K562 (cell line): ENCODE data around the gene SLC5A11. TPM values are rescaled to one million over a fixed set of nuclear protein-coding genes. Genes with fewer than 3 reads are reported as not detected.

ENCODE experiments used
- CC2D1A ChIP-seq: fragments of 450-650 bp; IDR thresholded peaks from 2 replicates; pipeline ENCODE4 v1.6.1; 2017; ENCODE audit warnings: mild to moderate bottlenecking
- CCNT2 ChIP-seq: IDR thresholded peaks from 2 replicates; pipeline ENCODE4 v1.6.1; 2011; ENCODE audit warnings: borderline replicate concordance, low read depth, mild to moderate bottlenecking, moderate library complexity, mixed read lengths, low read length; ENCODE audit not compliant: insufficient read length; ENCODE audit errors: extremely low read depth
- CEBPB ChIP-seq: fragments of 450-650 bp; IDR thresholded peaks from 2 replicates; pipeline ENCODE4 v1.6.1; 2016; ENCODE audit warnings: missing genetic modification characterization, missing compliant biosample characterization
- CEBPG ChIP-seq, 3 experiments: fragments of 200-800 bp in 1 of 3; sonication (Bioruptor generic) in 1 of 3; sonication (generic) in 1 of 3; formaldehyde crosslinking in 1 of 3; IDR thresholded peaks in 2 of 3; conservative IDR thresholded peaks in 1 of 3; 2 replicates each; pipeline versions ENCODE4 v1.6.1 to v1.8.0; 2016 to 2022; ENCODE audit warnings: missing compliant biosample characterization in 2 of 3, missing genetic modification characterization in 2 of 3, mild to moderate bottlenecking in 1 of 3, missing genetic modification reagents in 1 of 3
- CSDE1 ChIP-seq, 2 experiments: fragments of 450-650 bp; IDR thresholded peaks; 2 replicates each; pipeline ENCODE4 v1.6.1; 2016; ENCODE audit warnings: mild to moderate bottlenecking in 1 of 2
- HOXB6 ChIP-seq: fragments of 250-450 bp; sonication (Bioruptor Pico); IDR thresholded peaks from 2 replicates; pipeline ENCODE4 v1.5.1; 2022; ENCODE audit warnings: mild to moderate bottlenecking, borderline replicate concordance
- KAT8 ChIP-seq: fragments of 450-650 bp; IDR thresholded peaks from 2 replicates; pipeline ENCODE4 v1.6.1; 2016; ENCODE audit warnings: low read depth, mild to moderate bottlenecking
- POLR2A ChIP-seq: fragments of 450-650 bp; conservative IDR thresholded peaks from 2 replicates; pipeline ENCODE4 v1.6.1; 2016
- TFE3 ChIP-seq: fragments of 450-650 bp; formaldehyde crosslinking; IDR thresholded peaks from 2 replicates; pipeline ENCODE4 v1.4.0; 2020; ENCODE audit warnings: mild to moderate bottlenecking, mixed read lengths
- ZNF224 ChIP-seq: sonication (generic); formaldehyde crosslinking; IDR thresholded peaks from 2 replicates; pipeline ENCODE4 v1.8.0; 2022; ENCODE audit warnings: mild to moderate bottlenecking, missing genetic modification reagents
- ZNF280A ChIP-seq: fragments of 450-650 bp; IDR thresholded peaks from 2 replicates; pipeline ENCODE4 v1.6.1; 2018; ENCODE audit warnings: mild to moderate bottlenecking, low read depth; ENCODE audit not compliant: partially characterized antibody
- ZNF347 ChIP-seq: fragments of 450-650 bp; formaldehyde crosslinking; IDR thresholded peaks from 2 replicates; pipeline ENCODE4 v1.4.0; 2020; ENCODE audit warnings: low read depth, mild to moderate bottlenecking, moderate library complexity
- ZNF384 ChIP-seq: IDR thresholded peaks from 2 replicates; pipeline ENCODE4 v1.6.1; 2012; ENCODE audit warnings: low read depth, low read length, improper control_type of control experiment
- ZNF444 ChIP-seq: fragments of 250-450 bp; sonication (Bioruptor Pico); IDR thresholded peaks from 2 replicates; pipeline ENCODE4 v1.4.0; 2020; ENCODE audit warnings: mild to moderate bottlenecking, moderate library complexity
- polyA plus RNA-seq, 8 experiments: library from polyadenylated mRNA; depleted of rRNA in 4 of 8; stranded (reverse) in 5 of 8; unstranded in 3 of 8; fragments of >200 nt; fragmentation: Nextera tagmentation in 2 of 8; fragmentation: Illumina TruSeq in 1 of 8; extraction: Ambion mirVana in 2 of 8; extraction: Trizol in 1 of 8; gene quantifications; 2 replicates each; pipeline versions ENCODE4 v1.2.1 to v1.2.3, GENCODE V29; 2011 to 2014; ENCODE audit warnings: inconsistent platforms in 1 of 8, missing spikeins in 1 of 8
- total RNA-seq, 7 experiments: library from RNA; depleted of rRNA in 6 of 7; stranded (reverse); fragments of >200 nt in 6 of 7; fragmentation: Illumina TruSeq in 2 of 7; extraction: Trizol in 2 of 7; gene quantifications; 2 replicates each; pipeline versions ENCODE4 v1.2.1 to v1.2.3, GENCODE V29; 2011 to 2021; ENCODE audit warnings: low replicate concordance in 1 of 7
- TF ChIP-seq, protein P1 (sequence below): fragments of 250-450 bp; sonication (Bioruptor Pico); IDR thresholded peaks from 2 replicates; pipeline ENCODE4 v1.4.0; 2020; ENCODE audit warnings: mild to moderate bottlenecking, moderate library complexity, borderline replicate concordance
- TF ChIP-seq, protein P2 (sequence below): fragments of 450-650 bp; formaldehyde crosslinking; conservative IDR thresholded peaks from 2 replicates; pipeline ENCODE4 v1.4.0; 2022; ENCODE audit warnings: mild to moderate bottlenecking, missing genetic modification characterization

Gene SLC5A11
- total and polyA plus RNA-seq, 9 of the 15 experiments (the other 6 are each of a cell fraction or from before 2014, with no cell fraction given) = 0.04 to 0.25 (median 0.11) TPM; not detected in 3

DNA sequence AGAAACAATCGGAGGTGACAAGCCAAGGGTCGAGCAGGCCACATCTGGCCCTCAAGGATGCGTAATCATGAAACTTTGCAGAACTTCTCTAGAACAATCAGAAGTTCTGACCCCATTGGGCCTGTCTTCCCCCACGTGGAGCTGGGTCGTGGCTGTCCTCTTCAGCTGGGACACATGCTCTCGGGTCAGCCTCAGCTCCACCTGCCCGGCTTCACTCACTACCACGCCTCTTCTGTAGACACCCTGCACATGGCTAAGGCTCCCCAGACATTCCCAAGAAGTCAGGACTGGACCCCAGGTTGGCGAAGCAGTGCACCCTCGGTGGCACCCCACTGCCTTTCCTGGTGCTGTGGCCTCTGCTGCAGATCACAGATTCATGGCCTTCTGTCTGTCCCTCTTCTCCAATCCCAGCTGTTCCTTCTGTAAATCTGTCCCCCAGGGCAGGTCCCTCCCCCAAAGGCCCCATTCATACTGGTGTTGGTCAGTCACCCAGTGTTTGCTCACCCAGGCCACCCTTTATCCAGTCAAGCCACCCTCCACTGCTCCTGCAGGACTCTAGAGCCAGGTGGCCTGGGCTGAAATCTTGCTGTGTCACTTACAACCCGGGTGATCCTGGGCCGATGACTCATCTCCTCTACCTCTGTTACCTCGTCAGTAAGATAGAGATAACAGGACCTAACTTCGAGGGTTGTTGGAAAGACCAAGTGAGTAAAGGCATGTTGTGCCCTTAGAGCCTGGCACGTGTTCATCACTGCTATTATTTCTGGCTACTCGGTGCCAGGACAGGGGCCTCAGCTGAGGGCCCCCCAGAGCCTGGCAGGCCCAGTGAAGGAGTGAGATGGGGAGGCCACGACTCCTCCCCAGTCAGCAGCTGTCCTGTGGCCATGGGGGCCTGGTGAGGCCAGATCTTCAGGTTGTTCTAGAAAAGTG lies 1.4 kb upstream of the SLC5A11 start (continued):
- TF ChIP-seq TFE3 (CRISPR knock-in tag) (no peak), CEBPG (CRISPR knock-in tag; IDR thresholded peaks at IDR 0.05) (no peak), CEBPG (tag; conservative IDR thresholded peaks at IDR 0.05 in 1 of 2, IDR thresholded peaks at IDR 0.05 in 1 of 2) (no peak), HOXB6 (CRISPR knock-in tag) (no peak), CCNT2 (no peak), KAT8 (no peak), ZNF224 (CRISPR knock-in tag) (no peak), CEBPB (no peak), CC2D1A (no peak), ZNF384 (no peak), ZNF444 (no peak), ZNF347 (CRISPR knock-in tag) (no peak), ZNF280A (no peak), POLR2A (no peak), CSDE1 (IDR thresholded peaks at IDR 0.05) (no peak)
- TF ChIP-seq, protein P1, sequence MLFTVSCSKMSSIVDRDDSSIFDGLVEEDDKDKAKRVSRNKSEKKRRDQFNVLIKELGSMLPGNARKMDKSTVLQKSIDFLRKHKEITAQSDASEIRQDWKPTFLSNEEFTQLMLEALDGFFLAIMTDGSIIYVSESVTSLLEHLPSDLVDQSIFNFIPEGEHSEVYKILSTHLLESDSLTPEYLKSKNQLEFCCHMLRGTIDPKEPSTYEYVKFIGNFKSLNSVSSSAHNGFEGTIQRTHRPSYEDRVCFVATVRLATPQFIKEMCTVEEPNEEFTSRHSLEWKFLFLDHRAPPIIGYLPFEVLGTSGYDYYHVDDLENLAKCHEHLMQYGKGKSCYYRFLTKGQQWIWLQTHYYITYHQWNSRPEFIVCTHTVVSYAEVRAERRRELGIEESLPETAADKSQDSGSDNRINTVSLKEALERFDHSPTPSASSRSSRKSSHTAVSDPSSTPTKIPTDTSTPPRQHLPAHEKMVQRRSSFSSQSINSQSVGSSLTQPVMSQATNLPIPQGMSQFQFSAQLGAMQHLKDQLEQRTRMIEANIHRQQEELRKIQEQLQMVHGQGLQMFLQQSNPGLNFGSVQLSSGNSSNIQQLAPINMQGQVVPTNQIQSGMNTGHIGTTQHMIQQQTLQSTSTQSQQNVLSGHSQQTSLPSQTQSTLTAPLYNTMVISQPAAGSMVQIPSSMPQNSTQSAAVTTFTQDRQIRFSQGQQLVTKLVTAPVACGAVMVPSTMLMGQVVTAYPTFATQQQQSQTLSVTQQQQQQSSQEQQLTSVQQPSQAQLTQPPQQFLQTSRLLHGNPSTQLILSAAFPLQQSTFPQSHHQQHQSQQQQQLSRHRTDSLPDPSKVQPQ (CRISPR knock-in tag) = no peak
- TF ChIP-seq, protein P2, sequence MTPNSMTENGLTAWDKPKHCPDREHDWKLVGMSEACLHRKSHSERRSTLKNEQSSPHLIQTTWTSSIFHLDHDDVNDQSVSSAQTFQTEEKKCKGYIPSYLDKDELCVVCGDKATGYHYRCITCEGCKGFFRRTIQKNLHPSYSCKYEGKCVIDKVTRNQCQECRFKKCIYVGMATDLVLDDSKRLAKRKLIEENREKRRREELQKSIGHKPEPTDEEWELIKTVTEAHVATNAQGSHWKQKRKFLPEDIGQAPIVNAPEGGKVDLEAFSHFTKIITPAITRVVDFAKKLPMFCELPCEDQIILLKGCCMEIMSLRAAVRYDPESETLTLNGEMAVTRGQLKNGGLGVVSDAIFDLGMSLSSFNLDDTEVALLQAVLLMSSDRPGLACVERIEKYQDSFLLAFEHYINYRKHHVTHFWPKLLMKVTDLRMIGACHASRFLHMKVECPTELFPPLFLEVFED (CRISPR knock-in tag) = no peak
- TF ChIP-seq, all 486 proteins: peak for 103
